GM06990 (cell line): ENCODE measurements around the gene TCOF1.
A peak's percentile ranks its signal among the peaks of the same experiment; 100 is the strongest.

Experiments
- DNase-seq: peaks from one replicate; pipeline ENCODE4 v3.0.0-alpha.2; 2011; ENCODE audit not compliant: insufficient read length; ENCODE audit errors: extremely low read depth
- H3K27me3 ChIP-seq: replicated peaks from 2 replicates; pipeline ENCODE4 v1.6.0; 2011; ENCODE audit warnings: low read length; ENCODE audit not compliant: control insufficient read depth, insufficient read depth
- H3K36me3 ChIP-seq: 2 replicates; pipeline ENCODE4 v1.5.1; 2011; ENCODE audit warnings: low read length; ENCODE audit not compliant: control insufficient read depth, insufficient read depth
- H3K4me3 ChIP-seq: replicated peaks from 2 replicates; pipeline ENCODE4 v1.5.1; 2011; ENCODE audit warnings: low read depth, mild to moderate bottlenecking, control low read depth, low read length
- CTCF ChIP-seq: IDR thresholded peaks from 2 replicates; pipeline ENCODE4 v1.5.1; 2011; ENCODE audit warnings: low read length, control low read depth, mild to moderate bottlenecking, inconsistent platforms; ENCODE audit not compliant: insufficient read depth, poor library complexity, severe bottlenecking

Gene TCOF1, protein sequence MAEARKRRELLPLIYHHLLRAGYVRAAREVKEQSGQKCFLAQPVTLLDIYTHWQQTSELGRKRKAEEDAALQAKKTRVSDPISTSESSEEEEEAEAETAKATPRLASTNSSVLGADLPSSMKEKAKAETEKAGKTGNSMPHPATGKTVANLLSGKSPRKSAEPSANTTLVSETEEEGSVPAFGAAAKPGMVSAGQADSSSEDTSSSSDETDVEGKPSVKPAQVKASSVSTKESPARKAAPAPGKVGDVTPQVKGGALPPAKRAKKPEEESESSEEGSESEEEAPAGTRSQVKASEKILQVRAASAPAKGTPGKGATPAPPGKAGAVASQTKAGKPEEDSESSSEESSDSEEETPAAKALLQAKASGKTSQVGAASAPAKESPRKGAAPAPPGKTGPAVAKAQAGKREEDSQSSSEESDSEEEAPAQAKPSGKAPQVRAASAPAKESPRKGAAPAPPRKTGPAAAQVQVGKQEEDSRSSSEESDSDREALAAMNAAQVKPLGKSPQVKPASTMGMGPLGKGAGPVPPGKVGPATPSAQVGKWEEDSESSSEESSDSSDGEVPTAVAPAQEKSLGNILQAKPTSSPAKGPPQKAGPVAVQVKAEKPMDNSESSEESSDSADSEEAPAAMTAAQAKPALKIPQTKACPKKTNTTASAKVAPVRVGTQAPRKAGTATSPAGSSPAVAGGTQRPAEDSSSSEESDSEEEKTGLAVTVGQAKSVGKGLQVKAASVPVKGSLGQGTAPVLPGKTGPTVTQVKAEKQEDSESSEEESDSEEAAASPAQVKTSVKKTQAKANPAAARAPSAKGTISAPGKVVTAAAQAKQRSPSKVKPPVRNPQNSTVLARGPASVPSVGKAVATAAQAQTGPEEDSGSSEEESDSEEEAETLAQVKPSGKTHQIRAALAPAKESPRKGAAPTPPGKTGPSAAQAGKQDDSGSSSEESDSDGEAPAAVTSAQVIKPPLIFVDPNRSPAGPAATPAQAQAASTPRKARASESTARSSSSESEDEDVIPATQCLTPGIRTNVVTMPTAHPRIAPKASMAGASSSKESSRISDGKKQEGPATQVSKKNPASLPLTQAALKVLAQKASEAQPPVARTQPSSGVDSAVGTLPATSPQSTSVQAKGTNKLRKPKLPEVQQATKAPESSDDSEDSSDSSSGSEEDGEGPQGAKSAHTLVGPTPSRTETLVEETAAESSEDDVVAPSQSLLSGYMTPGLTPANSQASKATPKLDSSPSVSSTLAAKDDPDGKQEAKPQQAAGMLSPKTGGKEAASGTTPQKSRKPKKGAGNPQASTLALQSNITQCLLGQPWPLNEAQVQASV (N-terminal part only)

DNA sequence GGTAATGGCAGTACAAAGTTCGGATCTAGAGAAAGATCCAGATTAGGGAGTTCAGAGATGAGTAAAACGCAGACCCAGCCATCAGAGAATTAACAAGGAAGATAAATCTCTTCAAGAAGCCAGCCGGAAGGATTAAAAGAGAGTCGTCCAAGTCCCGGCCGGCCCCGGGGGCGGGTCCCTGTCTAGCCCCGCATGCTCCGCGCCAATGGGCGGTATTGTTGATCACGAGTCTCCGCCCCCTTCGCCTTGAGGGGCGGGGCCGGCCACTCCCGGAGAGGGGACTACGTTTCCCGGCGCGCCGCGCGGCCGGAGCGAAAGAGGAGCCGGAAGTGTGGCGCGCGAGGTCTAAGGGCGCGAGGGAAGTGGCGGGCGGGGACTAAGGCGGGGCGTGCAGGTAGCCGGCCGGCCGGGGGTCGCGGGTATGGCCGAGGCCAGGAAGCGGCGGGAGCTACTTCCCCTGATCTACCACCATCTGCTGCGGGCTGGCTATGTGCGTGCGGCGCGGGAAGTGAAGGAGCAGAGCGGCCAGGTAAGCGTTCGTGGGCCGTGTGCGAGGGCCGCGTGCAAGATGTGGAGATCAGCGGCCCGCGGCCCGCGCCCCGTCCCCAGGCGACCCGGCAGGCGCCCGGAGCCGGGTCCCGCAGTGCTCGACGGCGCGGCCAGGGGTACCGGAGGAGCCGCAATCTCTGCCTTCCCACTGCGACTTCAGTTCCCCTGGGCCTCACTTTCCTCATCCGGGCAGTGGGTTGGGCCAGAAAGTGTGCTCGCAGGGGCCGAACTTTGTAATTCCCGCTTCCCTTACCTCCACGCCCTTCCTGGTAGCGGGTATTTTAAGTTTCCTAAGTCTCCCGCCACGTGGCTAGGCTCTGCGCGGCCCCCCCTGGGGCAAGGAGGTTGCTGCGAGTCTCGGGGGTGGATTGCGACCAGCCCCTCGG, at the start of gene TCOF1:
TSS of gene TCOF1 (plus strand) at position 372 of the 935 bp plus-strand sequence. CDS start at position 422, 50 bp downstream.
- peak within 1 kb of the TSS; percentile 86 for H3K4me3 ChIP-seq
- peak; percentile 97 for DNase-seq
- H3K36me3 ChIP-seq = peaks cover 6% of the 10 kb centered on the region
- TF ChIP-seq CTCF = no peak
- H3K27me3 ChIP-seq = no peaks in the 10 kb centered on the region

- no peak for DNase-seq
- TF ChIP-seq CTCF = no peak
- H3K4me3 ChIP-seq = no peak overlapping the region
- no peaks in the 10 kb centered on the region for H3K36me3 ChIP-seq
- peaks cover 1% of the 10 kb centered on the region for H3K27me3 ChIP-seq
Observed at GRCh38 chr5:150309101-150309885, 48.2 kb upstream of the TCOF1 start.

GRCh38 chr5:150309886-150310239, 47.6 kb upstream of the TCOF1 start:
- no peaks in the 10 kb centered on the region for H3K36me3 ChIP-seq
- no peak for DNase-seq
- H3K27me3 ChIP-seq = peaks cover 1% of the 10 kb centered on the region
- H3K4me3 ChIP-seq = no peak overlapping the region
- no peak for TF ChIP-seq CTCF

GRCh38 chr5:150310246-150310645, 47.3 kb upstream of the TCOF1 start:
- no peak for DNase-seq
- Histone ChIP-seq H3K36me3 (no peaks in the 10 kb centered on the region), H3K4me3 (no peak overlapping the region), H3K27me3 (peaks cover 1% of the 10 kb centered on the region; the same call in 1 of the 2 replicates)
- TF ChIP-seq CTCF = no peak
